ENCODE measurements around the gene VPS4B.

DNA sequence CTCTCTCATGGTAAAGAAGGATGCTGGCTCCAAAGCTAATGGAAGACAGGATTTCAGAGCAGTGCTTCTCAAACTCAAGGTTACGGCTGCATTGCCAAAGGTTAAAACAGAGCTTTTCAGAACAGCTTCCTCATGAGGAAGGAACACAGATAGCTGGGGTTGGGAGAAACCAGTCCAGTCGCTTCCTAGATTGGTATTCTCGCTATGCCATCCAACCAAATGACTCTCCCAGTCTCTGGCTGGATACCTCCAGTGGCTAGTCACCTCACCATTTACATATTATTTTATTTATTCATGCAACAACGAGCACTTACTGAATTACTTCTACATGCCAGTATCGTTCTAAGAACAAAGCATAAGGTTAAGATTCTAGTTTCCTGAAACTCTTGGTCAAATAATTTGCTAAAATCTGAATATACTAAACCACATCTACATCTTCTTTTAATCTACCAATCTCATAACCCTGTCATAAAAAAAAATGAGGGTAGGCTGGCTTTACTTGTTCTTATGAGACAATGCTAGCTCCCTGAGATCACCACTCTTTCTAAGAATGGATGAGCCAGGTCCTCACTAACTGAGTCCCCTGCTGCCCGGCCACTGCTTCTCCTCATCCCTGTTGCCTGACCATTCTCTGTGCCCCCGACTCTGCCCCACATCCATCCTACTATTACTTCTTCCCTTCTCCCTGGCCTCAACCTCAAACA lies 75.6 kb downstream of the VPS4B start:
- TF ChIP-seq CTCF (conservative IDR thresholded peaks at IDR 0.05 in 1 of 2, IDR thresholded peaks at IDR 0.05 in 1 of 2; ENCODE audit: extremely low read depth in 1 of 2, insufficient read depth in 1 of 2, low read depth in 1 of 2, low read length in 2 of 2) (no peak), EZH2 (IDR thresholded peaks at IDR 0.05; ENCODE audit: borderline replicate concordance, low read length) (no peak)
